ENCODE results near the gene GPRIN1.

The GPRIN1 gene

GRCh38 chr5:176653401-176654385 is 43.7 kb upstream of the GPRIN1 start (continued):
- TF ChIP-seq TSHZ1 (tag by site-specific recombination; IDR thresholded peaks at IDR 0.05; ENCODE audit: borderline replicate concordance) = no peak
- TF ChIP-seq ZNF394 (tag by site-specific recombination; IDR thresholded peaks at IDR 0.05; ENCODE audit: borderline replicate concordance) = no peak
- TF ChIP-seq, protein P1, sequence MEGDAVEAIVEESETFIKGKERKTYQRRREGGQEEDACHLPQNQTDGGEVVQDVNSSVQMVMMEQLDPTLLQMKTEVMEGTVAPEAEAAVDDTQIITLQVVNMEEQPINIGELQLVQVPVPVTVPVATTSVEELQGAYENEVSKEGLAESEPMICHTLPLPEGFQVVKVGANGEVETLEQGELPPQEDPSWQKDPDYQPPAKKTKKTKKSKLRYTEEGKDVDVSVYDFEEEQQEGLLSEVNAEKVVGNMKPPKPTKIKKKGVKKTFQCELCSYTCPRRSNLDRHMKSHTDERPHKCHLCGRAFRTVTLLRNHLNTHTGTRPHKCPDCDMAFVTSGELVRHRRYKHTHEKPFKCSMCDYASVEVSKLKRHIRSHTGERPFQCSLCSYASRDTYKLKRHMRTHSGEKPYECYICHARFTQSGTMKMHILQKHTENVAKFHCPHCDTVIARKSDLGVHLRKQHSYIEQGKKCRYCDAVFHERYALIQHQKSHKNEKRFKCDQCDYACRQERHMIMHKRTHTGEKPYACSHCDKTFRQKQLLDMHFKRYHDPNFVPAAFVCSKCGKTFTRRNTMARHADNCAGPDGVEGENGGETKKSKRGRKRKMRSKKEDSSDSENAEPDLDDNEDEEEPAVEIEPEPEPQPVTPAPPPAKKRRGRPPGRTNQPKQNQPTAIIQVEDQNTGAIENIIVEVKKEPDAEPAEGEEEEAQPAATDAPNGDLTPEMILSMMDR (tag by site-specific recombination; IDR thresholded peaks at IDR 0.05) = no peak
- TF ChIP-seq ZNF555 (tag by site-specific recombination; conservative IDR thresholded peaks at IDR 0.05) = no peak
- TF ChIP-seq ZNF175 (tag by site-specific recombination; IDR thresholded peaks at IDR 0.05) = no peak
- TF ChIP-seq ZXDB (tag by site-specific recombination; IDR thresholded peaks at IDR 0.05) = no peak
- no peak for TF ChIP-seq ZBTB44 (tag by site-specific recombination; IDR thresholded peaks at IDR 0.05)
- TF ChIP-seq ZBTB7A (tag by site-specific recombination; IDR thresholded peaks at IDR 0.05; ENCODE audit: low read depth) = no peak; the same call in 1 of the 2 replicates
- no peak for TF ChIP-seq ZNF433 (tag by site-specific recombination; IDR thresholded peaks at IDR 0.05; ENCODE audit: low read depth)
- no peak for TF ChIP-seq ZNF571 (tag by site-specific recombination; IDR thresholded peaks at IDR 0.05)
- peak; percentile 47; the same call in 1 of the 2 replicates for TF ChIP-seq KLF9 (tag by site-specific recombination; IDR thresholded peaks at IDR 0.05; ENCODE audit: low read depth)
- TF ChIP-seq HIC1 (tag by site-specific recombination; IDR thresholded peaks at IDR 0.05) = no peak
- TF ChIP-seq ZNF544 (tag by site-specific recombination; IDR thresholded peaks at IDR 0.05) = no peak
- peak; percentile 57 for TF ChIP-seq KLF1 (tag by site-specific recombination; IDR thresholded peaks at IDR 0.05)
- TF ChIP-seq ZNF274 (IDR thresholded peaks at IDR 0.05; ENCODE audit: low read length) = no peak
- TF ChIP-seq ZNF274 (tag by site-specific recombination; IDR thresholded peaks at IDR 0.05; ENCODE audit: borderline replicate concordance) = no peak
- TF ChIP-seq, protein P2, sequence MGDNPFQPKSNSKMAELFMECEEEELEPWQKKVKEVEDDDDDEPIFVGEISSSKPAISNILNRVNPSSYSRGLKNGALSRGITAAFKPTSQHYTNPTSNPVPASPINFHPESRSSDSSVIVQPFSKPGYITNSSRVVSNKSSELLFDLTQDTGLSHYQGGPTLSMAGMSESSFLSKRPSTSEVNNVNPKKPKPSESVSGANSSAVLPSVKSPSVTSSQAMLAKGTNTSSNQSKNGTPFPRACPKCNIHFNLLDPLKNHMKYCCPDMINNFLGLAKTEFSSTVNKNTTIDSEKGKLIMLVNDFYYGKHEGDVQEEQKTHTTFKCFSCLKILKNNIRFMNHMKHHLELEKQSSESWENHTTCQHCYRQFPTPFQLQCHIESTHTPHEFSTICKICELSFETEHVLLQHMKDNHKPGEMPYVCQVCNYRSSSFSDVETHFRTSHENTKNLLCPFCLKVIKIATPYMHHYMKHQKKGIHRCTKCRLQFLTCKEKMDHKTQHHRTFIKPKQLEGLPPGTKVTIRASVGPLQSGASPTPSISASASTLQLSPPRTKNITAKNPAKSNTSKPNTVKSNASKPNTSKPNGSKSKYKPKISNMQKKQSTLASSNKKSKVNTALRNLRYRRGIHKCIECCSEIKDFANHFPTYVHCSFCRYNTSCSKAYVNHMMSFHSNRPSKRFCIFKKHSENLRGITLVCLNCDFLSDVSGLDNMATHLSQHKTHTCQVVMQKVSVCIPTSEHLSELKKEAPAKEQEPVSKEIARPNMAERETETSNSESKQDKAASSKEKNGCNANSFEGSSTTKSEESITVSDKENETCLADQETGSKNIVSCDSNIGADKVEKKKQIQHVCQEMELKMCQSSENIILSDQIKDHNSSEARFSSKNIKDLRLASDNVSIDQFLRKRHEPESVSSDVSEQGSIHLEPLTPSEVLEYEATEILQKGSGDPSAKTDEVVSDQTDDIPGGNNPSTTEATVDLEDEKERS (tag by site-specific recombination; IDR thresholded peaks at IDR 0.05) = no peak
- TF ChIP-seq ZNF654 (tag by site-specific recombination; IDR thresholded peaks at IDR 0.05; ENCODE audit: low read depth) = no peak
- TF ChIP-seq ZNF174 (tag by site-specific recombination; IDR thresholded peaks at IDR 0.05) = no peak
- TF ChIP-seq ZNF266 (tag by site-specific recombination; IDR thresholded peaks at IDR 0.05; ENCODE audit: low read depth) = no peak
- TF ChIP-seq ZNF423 (tag by site-specific recombination; IDR thresholded peaks at IDR 0.05) = no peak
- TF ChIP-seq ZNF677 (tag by site-specific recombination; IDR thresholded peaks at IDR 0.05) = no peak
- peak; percentile 52; the same call in 1 of the 2 replicates for TF ChIP-seq ZBTB48 (tag by site-specific recombination; IDR thresholded peaks at IDR 0.05)
- TF ChIP-seq, protein P3, sequence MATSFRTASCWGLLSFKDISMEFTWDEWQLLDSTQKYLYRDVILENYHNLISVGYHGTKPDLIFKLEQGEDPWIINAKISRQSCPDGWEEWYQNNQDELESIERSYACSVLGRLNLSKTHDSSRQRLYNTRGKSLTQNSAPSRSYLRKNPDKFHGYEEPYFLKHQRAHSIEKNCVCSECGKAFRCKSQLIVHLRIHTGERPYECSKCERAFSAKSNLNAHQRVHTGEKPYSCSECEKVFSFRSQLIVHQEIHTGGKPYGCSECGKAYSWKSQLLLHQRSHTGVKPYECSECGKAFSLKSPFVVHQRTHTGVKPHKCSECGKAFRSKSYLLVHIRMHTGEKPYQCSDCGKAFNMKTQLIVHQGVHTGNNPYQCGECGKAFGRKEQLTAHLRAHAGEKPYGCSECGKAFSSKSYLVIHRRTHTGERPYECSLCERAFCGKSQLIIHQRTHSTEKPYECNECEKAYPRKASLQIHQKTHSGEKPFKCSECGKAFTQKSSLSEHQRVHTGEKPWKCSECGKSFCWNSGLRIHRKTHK (tag by site-specific recombination; IDR thresholded peaks at IDR 0.05) = no peak
- TF ChIP-seq ZNF211 (tag by site-specific recombination; IDR thresholded peaks at IDR 0.05; ENCODE audit: low read depth) = no peak
